Hepatocyte (in vitro differentiated cells): Measurements from ENCODE around the gene LRRC4C. TPM values are rescaled to one million over a fixed set of nuclear protein-coding genes. Genes with fewer than 3 reads are reported as not detected.

ENCODE experiments used
- DNase-seq: peaks from one replicate; pipeline ENCODE4 v3.0.0-alpha.2; 2016; ENCODE audit warnings: low spot score
- H2AFZ ChIP-seq: fragments of 200-600 bp; sonication (generic); 2 replicates; pipeline ENCODE4 v1.6.0; 2016; ENCODE audit warnings: antibody characterized with exemption, mild to moderate bottlenecking
- H3K27ac ChIP-seq: fragments of 200-600 bp; sonication (generic); 2 replicates; pipeline ENCODE4 v1.5.1; 2016; ENCODE audit warnings: mild to moderate bottlenecking
- H3K27me3 ChIP-seq: fragments of 200-600 bp; sonication (generic); 2 replicates; pipeline ENCODE4 v1.6.1; 2016
- H3K36me3 ChIP-seq: fragments of 200-600 bp; sonication (generic); replicated peaks from 2 replicates; pipeline ENCODE4 v1.5.1; 2016; ENCODE audit warnings: low read depth; ENCODE audit not compliant: insufficient read depth
- H3K4me1 ChIP-seq: fragments of 200-600 bp; sonication (generic); 2 replicates; pipeline ENCODE4 v1.5.1; 2016; ENCODE audit warnings: mild to moderate bottlenecking, moderate library complexity; ENCODE audit not compliant: insufficient read depth
- H3K4me2 ChIP-seq: fragments of 200-600 bp; sonication (generic); 2 replicates; pipeline ENCODE4 v1.6.0; 2016
- H3K4me3 ChIP-seq: fragments of 200-600 bp; sonication (generic); 2 replicates; pipeline ENCODE4 v1.5.1; 2016; ENCODE audit warnings: mild to moderate bottlenecking
- H3K79me2 ChIP-seq: fragments of 200-600 bp; sonication (generic); 2 replicates; pipeline ENCODE4 v1.6.0; 2017; ENCODE audit warnings: mild to moderate bottlenecking
- H3K9me2 ChIP-seq: fragments of 200-600 bp; sonication (generic); replicated peaks from 2 replicates; pipeline ENCODE4 v1.6.0; 2017; ENCODE audit warnings: mild to moderate bottlenecking; ENCODE audit not compliant: insufficient read depth
- H3K9me3 ChIP-seq: fragments of 200-600 bp; sonication (generic); 2 replicates; pipeline ENCODE4 v1.5.1; 2016; ENCODE audit warnings: low read depth, mild to moderate bottlenecking
- H4K20me1 ChIP-seq: fragments of 200-600 bp; sonication (generic); 2 replicates; pipeline ENCODE4 v1.6.0; 2016; ENCODE audit warnings: mild to moderate bottlenecking; ENCODE audit not compliant: insufficient read depth, poor library complexity, severe bottlenecking
- CTCF ChIP-seq: fragments of 200-600 bp; sonication (generic); IDR thresholded peaks from 2 replicates; pipeline ENCODE4 v1.5.1; 2016; ENCODE audit warnings: antibody characterized with exemption, mild to moderate bottlenecking; ENCODE audit not compliant: poor library complexity
- EZH2 ChIP-seq: fragments of 200-600 bp; sonication (generic); IDR thresholded peaks from 2 replicates; pipeline ENCODE4 v1.6.1; 2016; ENCODE audit warnings: antibody characterized with exemption, mild to moderate bottlenecking, borderline replicate concordance
- EZH2phosphoT487 ChIP-seq: fragments of 200-600 bp; sonication (generic); IDR thresholded peaks from one replicate; pipeline ENCODE4 v1.6.1; 2018; ENCODE audit warnings: antibody characterized with exemption, mild to moderate bottlenecking, low read depth, moderate library complexity; ENCODE audit not compliant: unreplicated experiment, severe bottlenecking
- WGBS: methylation state at CpG from one replicate; pipeline ENCODE4 v1.1.6; 2016; ENCODE audit warnings: low lambda C conversion rate; ENCODE audit errors: missing lambda C conversion rate; 5-methylcytosine and 5-hydroxymethylcytosine counted together
- polyA plus RNA-seq: library from polyadenylated mRNA; unstranded; fragments of >200 nt; fragmentation: Nextera tagmentation; extraction: Ambion mirVana; gene quantifications from 2 replicates; pipeline ENCODE4 v1.2.1, GENCODE V29; 2016
- total RNA-seq: library from RNA; depleted of rRNA; stranded (reverse); fragments of >200 nt; gene quantifications from 2 replicates; pipeline ENCODE4 v1.2.3, GENCODE V29; 2014

LRRC4C gene
- total and polyA plus RNA-seq, 2 experiments from 2014 or later: 1.1 to 3.1 TPM

- Histone ChIP-seq H3K27me3 (no peaks in the 10 kb centered on the region), H3K36me3 (no peaks in the 10 kb centered on the region), H2AFZ (no peak overlapping the region), H4K20me1 (no peaks in the 10 kb centered on the region), H3K4me3 (no peak overlapping the region), H3K27ac (no peak overlapping the region), H3K9me2 (no peaks in the 10 kb centered on the region), H3K4me1 (no peaks in the 10 kb centered on the region), H3K4me2 (no peak overlapping the region), H3K9me3 (no peaks in the 10 kb centered on the region), H3K79me2 (no peaks in the 10 kb centered on the region)
- 80% methylated on average over 4 of the region's 4 CpGs for WGBS
- DNase-seq: no peak
- no peak for TF ChIP-seq CTCF
- TF ChIP-seq EZH2phosphoT487: no peak
- TF ChIP-seq EZH2: no peak
Measured at GRCh38 chr11:40302669-40303068, 1156.8 kb downstream of the LRRC4C start.

GRCh38 chr11:40295466-40295865 is 1164.0 kb downstream of the LRRC4C start:
- Histone ChIP-seq H3K4me2 (no peak overlapping the region), H3K9me2 (no peaks in the 10 kb centered on the region), H4K20me1 (no peaks in the 10 kb centered on the region), H3K27ac (no peak overlapping the region), H3K4me1 (no peaks in the 10 kb centered on the region), H3K27me3 (peaks cover 12% of the 10 kb centered on the region), H3K9me3 (no peaks in the 10 kb centered on the region), H3K79me2 (no peaks in the 10 kb centered on the region), H3K36me3 (no peaks in the 10 kb centered on the region), H3K4me3 (no peak overlapping the region), H2AFZ (no peak overlapping the region)
- WGBS: 79% methylated on average over 4 of the region's 4 CpGs
- no peak for TF ChIP-seq EZH2
- TF ChIP-seq EZH2phosphoT487: no peak
- TF ChIP-seq CTCF: no peak
- no peak for DNase-seq

GRCh38 chr11:40294741-40295140 is 1164.7 kb downstream of the LRRC4C start:
- Histone ChIP-seq H4K20me1 (no peaks in the 10 kb centered on the region), H3K79me2 (no peaks in the 10 kb centered on the region), H3K4me1 (no peaks in the 10 kb centered on the region), H2AFZ (no peak overlapping the region), H3K27ac (no peak overlapping the region), H3K27me3 (peaks cover 12% of the 10 kb centered on the region), H3K9me3 (no peaks in the 10 kb centered on the region), H3K36me3 (no peaks in the 10 kb centered on the region), H3K4me3 (no peak overlapping the region), H3K4me2 (no peak overlapping the region), H3K9me2 (no peaks in the 10 kb centered on the region)
- no peak for DNase-seq
- 85% methylated on average over 9 of the region's 9 CpGs for WGBS
- TF ChIP-seq EZH2phosphoT487: no peak
- TF ChIP-seq CTCF: no peak
- no peak for TF ChIP-seq EZH2

- H3K27ac ChIP-seq: no peak overlapping the region
- no peak overlapping the region for H2AFZ ChIP-seq
- no peak overlapping the region for H3K4me2 ChIP-seq
- H4K20me1 ChIP-seq: no peaks in the 10 kb centered on the region
- H3K4me1 ChIP-seq: no peaks in the 10 kb centered on the region
- no peak for TF ChIP-seq EZH2phosphoT487
- no peaks in the 10 kb centered on the region for H3K9me2 ChIP-seq
- H3K4me3 ChIP-seq: no peak overlapping the region
- H3K9me3 ChIP-seq: no peaks in the 10 kb centered on the region
- WGBS: 82% methylated on average over 13 of the region's 13 CpGs
- no peaks in the 10 kb centered on the region for H3K79me2 ChIP-seq
- peaks cover 12% of the 10 kb centered on the region for H3K27me3 ChIP-seq
- no peak for DNase-seq
- H3K36me3 ChIP-seq: no peaks in the 10 kb centered on the region
Measured at GRCh38 chr11:40294349-40294735, 1165.1 kb downstream of the LRRC4C start.
